ENCODE results near the gene FUS.

Gene FUS

DNA sequence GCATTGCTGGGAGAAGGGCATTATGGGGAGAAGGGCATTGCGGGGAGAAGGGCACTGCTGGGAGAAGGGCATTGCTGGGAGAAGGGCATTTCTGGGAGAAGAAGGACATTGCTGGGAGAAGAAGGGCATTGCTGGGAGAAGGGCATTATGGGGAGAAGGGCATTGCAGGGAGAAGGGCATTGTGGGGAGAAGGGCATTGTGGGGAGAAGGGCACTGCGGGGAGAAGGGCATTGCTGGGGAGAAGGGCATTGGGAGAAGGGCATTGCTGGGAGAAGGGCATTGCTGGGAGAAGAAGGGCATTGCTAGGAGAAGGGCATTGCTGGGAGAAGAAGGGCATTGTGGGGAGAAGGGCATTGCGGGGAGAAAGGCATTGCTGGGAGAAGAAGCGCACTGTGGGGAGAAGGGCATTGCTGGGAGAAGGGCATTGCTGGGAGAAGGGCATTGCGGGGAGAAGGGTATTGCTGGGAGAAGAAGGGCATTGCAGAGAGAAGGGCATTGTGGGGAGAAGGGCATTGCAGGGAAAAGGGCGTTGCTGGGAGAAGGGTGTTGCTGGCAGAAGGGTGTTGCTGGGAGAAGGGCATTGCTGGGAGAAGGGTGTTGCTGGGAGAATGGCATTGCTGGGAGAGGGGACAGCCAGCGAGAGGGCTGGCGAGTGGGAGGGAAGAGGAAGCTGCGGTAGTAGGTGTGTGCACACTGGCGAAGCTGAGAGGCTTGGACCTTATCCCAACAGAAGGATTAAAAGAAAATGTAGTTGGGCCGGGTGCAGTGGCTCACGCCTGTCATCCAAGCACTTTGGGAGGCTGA lies 41.6 kb downstream of the FUS start:
- Mint-ChIP-seq H3K4me1 (peaks cover 20% of the 10 kb centered on the region), H3K4me3 (no peak overlapping the region), H3K27me3 (peaks cover 45% of the 10 kb centered on the region), H3K27ac (no peak overlapping the region), H3K36me3 (no peaks in the 10 kb centered on the region), H3K9me3 (no peaks in the 10 kb centered on the region)
- ATAC-seq: no peak

- H3K27ac Mint-ChIP-seq: no peak overlapping the region
- H3K4me3 Mint-ChIP-seq: no peak overlapping the region
- H3K9me3 Mint-ChIP-seq: no peaks in the 10 kb centered on the region
- peaks cover 35% of the 10 kb centered on the region for H3K27me3 Mint-ChIP-seq
- H3K4me1 Mint-ChIP-seq: peaks cover 8% of the 10 kb centered on the region
- H3K36me3 Mint-ChIP-seq: no peaks in the 10 kb centered on the region
- ATAC-seq: no peak
These were observed 43.1 kb downstream of the FUS start for GRCh38 chr16:31223044-31223443.

- H3K9me3 Mint-ChIP-seq: no peaks in the 10 kb centered on the region
- peaks cover 6% of the 10 kb centered on the region for H3K4me1 Mint-ChIP-seq
- peak; percentile 51 for ATAC-seq
- no peak overlapping the region for H3K4me3 Mint-ChIP-seq
- peaks cover 22% of the 10 kb centered on the region for H3K27me3 Mint-ChIP-seq
- H3K27ac Mint-ChIP-seq: no peak overlapping the region
- no peaks in the 10 kb centered on the region for H3K36me3 Mint-ChIP-seq
These were observed 44.4 kb downstream of the FUS start for GRCh38 chr16:31224092-31224955.

GRCh38 chr16:31225193-31225592 lies 45.3 kb downstream of the FUS start:
- H3K4me1 Mint-ChIP-seq: peaks cover 6% of the 10 kb centered on the region
- ATAC-seq: no peak
- H3K9me3 Mint-ChIP-seq: no peaks in the 10 kb centered on the region
- H3K27ac Mint-ChIP-seq: no peak overlapping the region
- H3K27me3 Mint-ChIP-seq: peaks cover 18% of the 10 kb centered on the region
- no peak overlapping the region for H3K4me3 Mint-ChIP-seq
- no peaks in the 10 kb centered on the region for H3K36me3 Mint-ChIP-seq

GRCh38 chr16:31228206-31228605 lies 48.3 kb downstream of the FUS start:
- Mint-ChIP-seq H3K4me3 (no peak overlapping the region), H3K27ac (no peak overlapping the region), H3K4me1 (no peaks in the 10 kb centered on the region), H3K36me3 (no peaks in the 10 kb centered on the region), H3K9me3 (no peaks in the 10 kb centered on the region), H3K27me3 (no peaks in the 10 kb centered on the region)
- no peak for ATAC-seq

DNA sequence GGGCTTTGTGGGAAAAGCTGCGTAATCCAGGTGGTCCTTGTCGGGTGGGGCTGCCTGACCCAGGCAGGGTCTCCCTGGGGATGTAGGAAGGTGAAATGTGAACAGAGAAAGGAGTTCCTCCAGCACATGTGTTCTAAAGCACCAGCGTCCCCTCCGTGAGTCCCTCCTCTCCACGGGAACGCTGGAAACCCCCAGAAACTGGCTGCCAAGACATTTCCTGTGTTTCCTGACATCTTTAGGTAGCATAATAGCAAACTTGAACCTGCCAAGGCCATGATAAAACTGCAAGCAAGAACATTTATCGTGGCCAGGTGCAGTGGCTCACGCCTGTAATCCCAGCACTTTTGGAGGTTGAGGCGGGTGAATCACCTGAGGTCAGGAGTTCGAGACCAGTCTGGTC lies 49.6 kb downstream of the FUS start:
- Mint-ChIP-seq H3K27ac (no peak overlapping the region), H3K27me3 (no peaks in the 10 kb centered on the region), H3K4me3 (no peak overlapping the region), H3K9me3 (no peaks in the 10 kb centered on the region), H3K36me3 (no peaks in the 10 kb centered on the region), H3K4me1 (no peaks in the 10 kb centered on the region)
- no peak for ATAC-seq

GRCh38 chr16:31238041-31238440 lies 58.1 kb downstream of the FUS start:
- Mint-ChIP-seq H3K9me3 (peaks cover 3% of the 10 kb centered on the region), H3K36me3 (no peaks in the 10 kb centered on the region), H3K4me1 (peaks cover 11% of the 10 kb centered on the region), H3K27ac (no peak overlapping the region), H3K27me3 (no peaks in the 10 kb centered on the region), H3K4me3 (no peak overlapping the region)
- no peak for ATAC-seq

All from stimulated activated memory B cell treated with anti-CD40 and anti-IgM and Interleukin-4, amounts not matched to agents 10 μg/mL and 1 μg/mL and 100 μg/mL, for 72 hours (primary cell).